ENCODE data around the gene BABAM2.

BABAM2 gene

GRCh38 chr2:28058791-28059190 lies 168.3 kb downstream of the BABAM2 start:
- Histone ChIP-seq H3K4me1 (no peaks in the 10 kb centered on the region), H3K9ac (no peak overlapping the region), H3K79me2 (no peaks in the 10 kb centered on the region), H3K4me3 (ENCODE audit: low read depth, low read length) (no peak overlapping the region), H3K27me3 (ENCODE audit: control insufficient read depth, insufficient read depth, low read length) (no peaks in the 10 kb centered on the region), H3K36me3 (ENCODE audit: control insufficient read depth, insufficient read depth, low read length) (no peaks in the 10 kb centered on the region), H3K9me3 (ENCODE audit: control insufficient read depth, low read length) (no peaks in the 10 kb centered on the region), H2AFZ (no peak overlapping the region), H3K4me2 (ENCODE audit: low read length) (no peak overlapping the region), H3K27ac (no peak overlapping the region)
- no peak for TF ChIP-seq CTCF (IDR thresholded peaks at IDR 0.05)

GRCh38 chr2:28062867-28063266 lies 172.3 kb downstream of the BABAM2 start:
- no peaks in the 10 kb centered on the region for H3K9me3 ChIP-seq (ENCODE audit: control insufficient read depth, low read length)
- H2AFZ ChIP-seq, result no peak overlapping the region
- no peak overlapping the region for H3K4me2 ChIP-seq (ENCODE audit: low read length)
- H3K4me1 ChIP-seq, result no peaks in the 10 kb centered on the region
- no peaks in the 10 kb centered on the region for H3K27me3 ChIP-seq (ENCODE audit: control insufficient read depth, insufficient read depth, low read length)
- no peak overlapping the region for H3K27ac ChIP-seq
- no peak for TF ChIP-seq CTCF (IDR thresholded peaks at IDR 0.05)
- no peaks in the 10 kb centered on the region for H3K79me2 ChIP-seq
- no peaks in the 10 kb centered on the region for H3K36me3 ChIP-seq (ENCODE audit: control insufficient read depth, insufficient read depth, low read length)
- H3K9ac ChIP-seq, result no peak overlapping the region
- H3K4me3 ChIP-seq (ENCODE audit: low read depth, low read length), result no peak overlapping the region

GRCh38 chr2:28063492-28063962 lies 173.0 kb downstream of the BABAM2 start:
- Histone ChIP-seq H3K27ac (no peak overlapping the region), H3K9me3 (ENCODE audit: control insufficient read depth, low read length) (no peaks in the 10 kb centered on the region), H3K36me3 (ENCODE audit: control insufficient read depth, insufficient read depth, low read length) (no peaks in the 10 kb centered on the region), H3K4me3 (ENCODE audit: low read depth, low read length) (no peak overlapping the region), H3K27me3 (ENCODE audit: control insufficient read depth, insufficient read depth, low read length) (no peaks in the 10 kb centered on the region), H3K9ac (no peak overlapping the region), H3K4me2 (ENCODE audit: low read length) (no peak overlapping the region), H2AFZ (no peak overlapping the region), H3K4me1 (no peaks in the 10 kb centered on the region), H3K79me2 (no peaks in the 10 kb centered on the region)
- no peak for TF ChIP-seq CTCF (IDR thresholded peaks at IDR 0.05)

- H3K4me2 ChIP-seq (ENCODE audit: low read length), result no peak overlapping the region
- no peak for TF ChIP-seq CTCF (IDR thresholded peaks at IDR 0.05)
- no peak overlapping the region for H3K9ac ChIP-seq
These were observed 177.1 kb downstream of the BABAM2 start for GRCh38 chr2:28067602-28068001.

GRCh38 chr2:28068088-28068487 lies 177.6 kb downstream of the BABAM2 start:
- H3K9ac ChIP-seq, result no peak overlapping the region
- H3K27me3 ChIP-seq (ENCODE audit: control insufficient read depth, insufficient read depth, low read length), result no peaks in the 10 kb centered on the region
- no peak overlapping the region for H2AFZ ChIP-seq
- no peak overlapping the region for H3K4me2 ChIP-seq (ENCODE audit: low read length)
- H3K4me1 ChIP-seq, result no peaks in the 10 kb centered on the region
- no peaks in the 10 kb centered on the region for H3K36me3 ChIP-seq (ENCODE audit: control insufficient read depth, insufficient read depth, low read length)
- H3K27ac ChIP-seq, result no peak overlapping the region
- no peak overlapping the region for H3K4me3 ChIP-seq (ENCODE audit: low read depth, low read length)
- no peaks in the 10 kb centered on the region for H3K9me3 ChIP-seq (ENCODE audit: control insufficient read depth, low read length)
- no peaks in the 10 kb centered on the region for H3K79me2 ChIP-seq
- TF ChIP-seq CTCF (IDR thresholded peaks at IDR 0.05), result no peak

More at GRCh38 chr2:28067602-28068001, 177.1 kb downstream of the BABAM2 start:
- Histone ChIP-seq H3K27ac (no peak overlapping the region), H3K4me1 (no peaks in the 10 kb centered on the region), H3K4me3 (ENCODE audit: low read depth, low read length) (no peak overlapping the region), H3K36me3 (ENCODE audit: control insufficient read depth, insufficient read depth, low read length) (no peaks in the 10 kb centered on the region), H2AFZ (no peak overlapping the region), H3K27me3 (ENCODE audit: control insufficient read depth, insufficient read depth, low read length) (no peaks in the 10 kb centered on the region), H3K79me2 (no peaks in the 10 kb centered on the region), H3K9me3 (ENCODE audit: control insufficient read depth, low read length) (no peaks in the 10 kb centered on the region)

All from parathyroid adenoma (tissue), 2 donors.